COLO829 (cell line): Measurements from ENCODE around the gene FOLR2.
A peak's percentile ranks its signal among the peaks of the same experiment; 100 is the strongest.

ENCODE experiments used
- DNase-seq: peaks from one replicate; pipeline ENCODE4 v3.0.0; 2012; ENCODE audit warnings: low spot score

Gene FOLR2

DNA sequence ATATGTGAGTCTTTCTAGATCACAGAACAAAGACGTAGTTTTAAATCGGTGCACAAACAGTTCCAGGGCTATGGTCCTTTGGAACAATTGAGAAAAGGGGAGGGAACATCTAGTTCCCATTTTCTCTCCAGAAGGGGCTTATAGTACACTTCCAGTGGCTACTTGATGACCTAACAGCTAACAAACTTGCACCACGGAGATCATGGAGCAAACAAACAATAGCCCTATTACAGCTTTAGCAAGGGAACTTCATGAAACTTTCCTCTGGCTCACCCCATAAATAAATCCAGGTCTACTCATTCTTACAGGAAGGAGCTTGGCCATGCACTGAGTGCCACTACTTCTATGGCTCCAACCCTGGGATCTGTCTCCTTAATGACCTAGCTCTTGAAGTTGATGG is 8.3 kb upstream of the FOLR2 start:
- no peak for DNase-seq

GRCh38 chr11:72209101-72209500 is 7.5 kb upstream of the FOLR2 start:
- DNase-seq, result no peak

GRCh38 chr11:72217841-72218240 is 1.2 kb downstream of the FOLR2 start:
- DNase-seq, result no peak

- no peak for DNase-seq
These were observed 1.7 kb downstream of the FOLR2 start for GRCh38 chr11:72218251-72218745.

- DNase-seq, result no peak
These were observed 4.2 kb downstream of the FOLR2 start for GRCh38 chr11:72220696-72221363.

DNA sequence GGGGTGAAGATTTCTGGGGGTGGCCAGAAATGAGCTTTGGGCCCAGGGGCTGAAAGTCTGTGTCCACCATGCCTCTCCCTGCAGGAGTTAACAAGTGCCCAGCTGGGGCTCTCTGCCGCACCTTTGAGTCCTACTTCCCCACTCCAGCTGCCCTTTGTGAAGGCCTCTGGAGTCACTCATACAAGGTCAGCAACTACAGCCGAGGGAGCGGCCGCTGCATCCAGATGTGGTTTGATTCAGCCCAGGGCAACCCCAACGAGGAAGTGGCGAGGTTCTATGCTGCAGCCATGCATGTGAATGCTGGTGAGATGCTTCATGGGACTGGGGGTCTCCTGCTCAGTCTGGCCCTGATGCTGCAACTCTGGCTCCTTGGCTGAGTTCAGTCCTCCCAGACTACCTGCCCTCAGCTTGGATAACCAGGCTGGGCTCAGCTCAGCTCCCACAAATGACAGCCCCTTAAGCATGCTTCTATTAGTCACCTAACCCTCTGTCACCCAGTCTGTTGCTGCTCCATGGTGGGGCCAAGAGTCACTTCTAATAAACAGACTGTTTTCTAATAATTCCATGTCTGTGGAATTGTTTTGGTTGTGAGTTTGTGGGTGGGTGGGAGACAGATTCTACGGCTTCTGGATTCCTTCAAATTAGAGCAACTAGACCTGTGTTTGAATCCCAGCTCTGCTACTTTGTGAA is 4.9 kb downstream of the FOLR2 start:
- DNase-seq, result no peak

DNA sequence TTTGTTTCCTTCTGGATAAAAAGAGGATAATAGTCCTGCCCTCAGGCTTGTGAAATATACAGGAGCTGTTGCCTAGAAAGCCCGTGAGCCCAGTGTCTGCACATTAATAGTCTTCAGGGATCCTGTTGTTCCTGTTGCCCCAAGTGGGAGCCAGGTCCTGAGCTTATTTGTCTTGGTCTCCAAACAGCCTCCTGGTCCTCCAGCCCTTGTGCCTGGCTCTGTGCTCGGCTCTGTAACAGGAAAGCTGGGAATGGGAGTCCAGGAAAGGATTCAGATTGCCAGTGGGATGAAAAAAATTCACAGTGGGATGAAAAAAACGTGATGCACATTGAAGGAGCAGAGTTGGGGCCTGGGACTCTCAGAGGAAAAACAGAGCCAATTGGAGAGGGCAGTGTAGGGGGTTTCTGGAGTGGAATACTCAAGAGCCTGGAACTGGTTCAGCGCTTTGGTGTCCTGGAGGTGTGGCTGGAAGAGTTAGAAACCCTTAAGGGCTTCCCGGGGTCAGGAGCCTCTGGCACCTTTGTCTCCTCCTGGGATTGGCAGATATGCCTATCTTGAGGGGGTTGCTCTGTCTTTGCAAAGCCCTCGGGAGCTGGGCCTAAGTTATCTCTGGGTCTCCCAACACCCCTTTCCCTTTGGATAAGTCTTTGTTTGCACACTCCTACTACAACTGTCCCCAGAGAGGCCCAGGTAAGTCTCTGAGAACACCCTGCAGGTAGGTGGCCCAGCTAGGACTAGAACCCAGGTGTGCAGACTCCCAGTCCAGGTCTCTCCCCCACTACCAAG is 5.7 kb downstream of the FOLR2 start:
- DNase-seq, result no peak

DNA sequence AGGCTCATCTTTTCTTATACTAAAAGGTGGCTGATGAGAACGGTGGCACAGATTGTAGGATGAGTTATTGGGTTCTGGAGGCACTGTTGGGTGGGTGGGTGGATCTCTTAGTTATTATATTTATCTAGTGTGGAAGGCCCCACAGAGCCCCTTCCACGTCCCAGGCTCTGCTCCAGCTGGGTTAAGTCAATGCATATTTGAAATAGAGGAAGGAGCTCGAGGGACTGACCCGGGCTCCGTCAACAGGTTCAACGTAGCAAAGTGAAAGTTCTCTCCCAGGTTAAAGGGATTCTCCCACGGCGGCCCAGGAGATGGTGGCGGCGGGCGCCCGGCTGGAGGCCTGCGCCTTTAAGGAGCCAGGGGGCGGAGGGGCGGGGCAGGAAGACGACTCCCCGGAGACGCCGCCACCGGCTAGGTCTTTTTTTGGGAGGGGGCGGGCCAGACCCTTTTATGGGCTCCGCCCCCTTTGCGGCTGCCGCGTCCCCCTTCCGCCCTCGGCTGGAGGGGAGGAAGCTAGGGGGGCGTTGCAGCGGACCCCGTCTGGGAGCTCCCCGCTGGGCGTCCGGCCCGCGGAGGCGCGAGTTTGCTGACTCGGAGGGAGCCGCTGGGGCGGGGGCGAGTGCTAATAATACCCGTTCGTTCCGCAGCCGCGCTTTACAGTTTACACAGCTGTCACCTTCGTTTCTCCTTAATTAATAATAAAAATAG is 6.5 kb downstream of the FOLR2 start:
- DNase-seq, result peak; percentile 54

GRCh38 chr11:72223615-72224563 is 7.3 kb downstream of the FOLR2 start:
- no peak for DNase-seq

GRCh38 chr11:72224564-72225410 is 8.2 kb downstream of the FOLR2 start, which contains the start of gene INPPL1:
TSS of gene INPPL1 (plus strand) at chr11:72224767. CDS start at chr11:72224985, 218 bp downstream.
- no peak for DNase-seq

DNA sequence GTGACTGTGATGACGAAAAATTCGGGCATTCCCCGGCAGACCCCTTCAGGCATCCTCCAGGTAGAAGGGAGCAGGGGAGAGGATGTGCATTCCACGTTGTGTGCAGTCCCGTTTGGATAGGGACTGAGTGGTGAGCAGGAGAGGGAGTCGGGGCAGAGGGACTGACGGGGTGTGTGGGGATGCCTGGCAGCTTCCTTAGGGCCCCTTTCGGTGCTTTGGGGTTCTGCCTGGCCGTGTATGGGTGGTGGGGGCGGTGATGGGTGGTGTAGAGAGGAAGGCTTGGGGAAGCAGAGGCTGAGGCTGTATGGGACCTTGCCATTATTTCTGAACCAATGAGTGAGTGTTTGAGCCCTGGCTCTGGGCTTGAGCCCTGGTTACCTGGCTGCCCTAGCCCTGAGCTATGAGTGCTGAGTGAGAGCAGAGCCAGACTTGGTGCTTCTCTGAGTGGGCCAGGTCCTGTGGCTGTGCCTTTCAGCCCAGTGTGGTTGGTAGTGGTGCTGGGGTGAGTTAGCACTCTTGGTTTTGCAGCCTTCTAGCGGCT is 8.9 kb downstream of the FOLR2 start:
- DNase-seq, result no peak

- no peak for DNase-seq
These were observed 10.1 kb downstream of the FOLR2 start for GRCh38 chr11:72226701-72227100.

DNA sequence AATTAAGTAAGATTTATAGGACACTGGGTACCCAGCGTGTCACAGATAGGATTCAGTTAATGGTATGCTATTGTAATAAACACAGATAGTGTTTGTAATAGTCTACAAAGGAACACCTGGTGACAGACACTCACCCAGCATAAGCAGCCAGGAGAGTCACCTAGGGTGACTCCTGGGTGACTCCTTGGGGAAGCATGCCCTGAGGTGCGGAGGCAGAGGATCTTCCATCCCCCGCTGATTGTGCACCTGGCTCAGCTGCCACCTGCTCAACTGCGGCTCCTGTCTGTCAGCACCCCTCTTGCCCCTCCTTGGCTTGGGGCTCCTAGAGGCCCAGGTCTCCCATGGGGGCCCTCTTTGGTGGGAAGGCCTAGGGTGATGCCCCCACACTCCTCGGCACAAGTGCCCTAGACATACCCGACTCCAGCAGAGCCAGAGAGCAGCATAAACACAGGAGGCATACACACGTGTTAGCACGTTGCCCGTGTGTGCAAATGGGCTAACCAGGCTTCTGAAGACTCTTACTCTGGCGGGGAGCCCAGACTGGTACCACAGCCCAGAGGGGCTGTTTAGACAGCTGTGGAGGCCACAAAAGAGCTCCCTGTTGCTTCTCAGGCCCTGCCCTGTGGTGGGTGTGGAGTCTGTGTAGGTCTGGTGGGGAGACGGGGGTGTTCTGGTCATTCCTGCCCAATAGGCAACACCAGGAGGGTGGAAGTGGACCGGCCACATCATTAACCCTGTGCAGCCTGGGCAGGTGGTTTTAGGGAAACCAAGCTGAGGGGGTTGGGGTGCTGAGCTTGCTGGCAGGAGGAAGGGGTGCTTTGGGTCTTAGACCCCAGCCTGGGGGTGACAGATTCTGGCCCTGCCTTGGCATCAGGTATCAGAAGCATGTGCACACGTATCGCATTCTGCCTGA is 11.0 kb downstream of the FOLR2 start:
- no peak for DNase-seq

GRCh38 chr11:72228229-72228843 is 11.7 kb downstream of the FOLR2 start:
- DNase-seq, result no peak

DNA sequence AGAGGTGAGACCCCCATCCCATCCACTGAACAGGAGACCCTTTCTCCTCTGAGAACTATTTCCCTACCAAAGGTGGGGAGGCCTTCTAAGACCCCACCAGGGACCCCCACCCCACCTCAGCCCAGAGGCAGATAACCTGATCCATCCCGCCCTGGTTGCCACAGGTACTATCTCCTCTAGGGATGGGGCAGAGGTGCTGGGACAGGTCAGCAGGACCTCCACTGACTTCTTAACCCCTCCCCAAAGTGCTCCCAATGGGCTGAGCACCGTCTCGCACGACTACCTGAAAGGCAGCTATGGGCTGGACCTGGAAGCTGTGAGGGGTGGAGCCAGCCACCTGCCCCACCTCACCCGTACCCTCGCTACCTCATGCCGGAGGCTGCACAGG is 12.2 kb downstream of the FOLR2 start:
- no peak for DNase-seq

- DNase-seq, result no peak
These were observed 12.8 kb downstream of the FOLR2 start for GRCh38 chr11:72229336-72229924.

GRCh38 chr11:72229925-72230763 is 13.6 kb downstream of the FOLR2 start:
- DNase-seq, result no peak
